ENCODE measurements around the gene GRPEL2.

Gene GRPEL2

GRCh38 chr5:149374303-149374702, 29.0 kb downstream of the GRPEL2 start (continued):
- TF ChIP-seq, protein P1, sequence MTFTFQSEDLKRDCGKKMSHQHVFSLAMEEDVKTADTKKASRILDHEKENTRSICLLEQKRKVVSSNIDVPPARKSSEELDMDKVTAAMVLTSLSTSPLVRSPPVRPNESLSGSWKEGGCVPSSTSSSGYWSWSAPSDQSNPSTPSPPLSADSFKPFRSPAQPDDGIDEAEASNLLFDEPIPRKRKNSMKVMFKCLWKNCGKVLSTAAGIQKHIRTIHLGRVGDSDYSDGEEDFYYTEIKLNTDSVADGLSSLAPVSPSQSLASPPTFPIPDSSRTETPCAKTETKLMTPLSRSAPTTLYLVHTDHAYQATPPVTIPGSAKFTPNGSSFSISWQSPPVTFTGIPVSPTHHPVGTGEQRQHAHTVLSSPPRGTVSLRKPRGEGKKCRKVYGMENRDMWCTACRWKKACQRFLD (tag by site-specific recombination; IDR thresholded peaks at IDR 0.05): no peak
- no peak for TF ChIP-seq ZNF701 (tag by site-specific recombination; IDR thresholded peaks at IDR 0.05)

DNA sequence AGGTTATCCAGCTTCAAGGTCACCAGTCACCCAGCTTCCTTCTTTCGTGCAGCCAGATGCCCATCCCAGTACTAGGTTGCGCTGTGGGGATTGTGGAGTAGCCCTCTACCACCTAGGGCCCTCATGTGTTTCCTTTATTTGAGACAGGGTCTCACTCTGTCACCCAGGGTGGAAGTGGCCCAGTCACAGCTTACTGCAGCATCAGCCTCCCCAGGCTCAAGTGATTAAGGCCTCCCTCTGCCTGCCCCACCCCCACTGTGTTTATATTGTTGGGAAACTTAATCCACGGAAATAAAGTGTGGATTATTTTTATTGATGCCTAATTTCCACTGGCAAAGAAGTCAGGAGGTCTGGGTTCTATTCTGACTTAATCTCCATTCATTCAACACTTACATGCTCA, 29.5 kb downstream of the GRPEL2 start:
- CTCF ChIA-PET: interaction anchor here (1.2 to 15.5 kb wide), 5 partner anchors 7 to 79 kb away, joined by 3 to 212 read pairs (median 61); no protein-coding TSS in a partner anchor

DNA sequence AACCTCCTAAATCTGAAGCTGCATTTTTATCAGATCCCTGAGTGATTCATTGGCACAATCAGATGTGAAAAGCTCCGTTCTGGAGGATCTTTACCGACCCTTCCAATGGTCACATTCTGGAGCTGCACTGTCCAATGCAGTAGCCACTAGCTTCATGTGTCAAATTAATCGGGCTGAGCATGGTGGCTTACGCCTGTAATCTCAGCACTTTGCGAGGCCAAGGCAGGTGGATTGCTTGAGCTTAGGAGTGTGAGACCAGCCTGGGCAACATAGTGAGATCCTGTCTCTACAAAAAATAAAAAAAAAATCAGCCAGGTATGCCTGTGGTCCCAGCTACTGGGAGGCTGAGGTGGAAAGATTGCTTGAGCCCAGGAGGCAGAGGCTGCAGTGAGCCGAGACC, 30.1 kb downstream of the GRPEL2 start:
- CTCF ChIA-PET: interaction anchor here (0.7 to 15.5 kb wide), 6 partner anchors 8 to 191 kb away, joined by 3 to 212 read pairs (median 12); no protein-coding TSS in a partner anchor
- Histone ChIP-seq H3K4me3 (ENCODE audit: low read depth, low read length) (no peak overlapping the region), H3K4me1 (ENCODE audit: control insufficient read depth, insufficient read depth, low read length) (no peaks in the 10 kb centered on the region), H3K9me3 (ENCODE audit: control insufficient read depth, insufficient read depth, low read depth, low read length) (no peaks in the 10 kb centered on the region), H3K27ac (ENCODE audit: extremely low read depth, low read depth, low read length) (no peak overlapping the region), H3K36me3 (ENCODE audit: control insufficient read depth in 2 of 2, insufficient read depth in 1 of 2, low read length in 2 of 2) (no peaks in the 10 kb centered on the region)
- TF ChIP-seq ZNF785 (tag by site-specific recombination; IDR thresholded peaks at IDR 0.05) (no peak), ZNF121 (tag by site-specific recombination; IDR thresholded peaks at IDR 0.05) (0 out of 2 replicates have a peak, but pooled peaks have one; percentile 28)
- POLR2A ChIA-PET: no interaction called here

More for the DNA sequence above, 29.5 kb downstream of the GRPEL2 start:
- H3K9me3 ChIP-seq (ENCODE audit: control insufficient read depth, insufficient read depth, low read depth, low read length): no peaks in the 10 kb centered on the region
- no peak overlapping the region for H3K4me3 ChIP-seq (ENCODE audit: low read depth, low read length)
- POLR2A ChIA-PET: no interaction called here
- TF ChIP-seq ZNF560 (tag by site-specific recombination; IDR thresholded peaks at IDR 0.05; ENCODE audit: borderline replicate concordance) (no peak), ZNF792 (tag by site-specific recombination; IDR thresholded peaks at IDR 0.05) (no peak), ZNF624 (tag by site-specific recombination; IDR thresholded peaks at IDR 0.05) (no peak), ZNF138 (tag by site-specific recombination; IDR thresholded peaks at IDR 0.05; ENCODE audit: borderline replicate concordance) (no peak)
- TF ChIP-seq, protein P2, sequence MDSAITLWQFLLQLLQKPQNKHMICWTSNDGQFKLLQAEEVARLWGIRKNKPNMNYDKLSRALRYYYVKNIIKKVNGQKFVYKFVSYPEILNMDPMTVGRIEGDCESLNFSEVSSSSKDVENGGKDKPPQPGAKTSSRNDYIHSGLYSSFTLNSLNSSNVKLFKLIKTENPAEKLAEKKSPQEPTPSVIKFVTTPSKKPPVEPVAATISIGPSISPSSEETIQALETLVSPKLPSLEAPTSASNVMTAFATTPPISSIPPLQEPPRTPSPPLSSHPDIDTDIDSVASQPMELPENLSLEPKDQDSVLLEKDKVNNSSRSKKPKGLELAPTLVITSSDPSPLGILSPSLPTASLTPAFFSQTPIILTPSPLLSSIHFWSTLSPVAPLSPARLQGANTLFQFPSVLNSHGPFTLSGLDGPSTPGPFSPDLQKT (IDR thresholded peaks at IDR 0.05; ENCODE audit: borderline replicate concordance, low read depth, low read length): no peak
- no peak overlapping the region for H3K27ac ChIP-seq (ENCODE audit: extremely low read depth, low read depth, low read length)
- no peaks in the 10 kb centered on the region for H3K36me3 ChIP-seq (ENCODE audit: control insufficient read depth in 2 of 2, insufficient read depth in 1 of 2, low read length in 2 of 2)
- no peaks in the 10 kb centered on the region for H3K4me1 ChIP-seq (ENCODE audit: control insufficient read depth, insufficient read depth, low read length)

GRCh38 chr5:149376104-149376503, 30.8 kb downstream of the GRPEL2 start:
- Histone ChIP-seq H3K27ac (ENCODE audit: extremely low read depth, low read depth, low read length) (no peak overlapping the region), H3K4me3 (ENCODE audit: low read depth, low read length) (no peak overlapping the region), H3K9me3 (ENCODE audit: control insufficient read depth, insufficient read depth, low read depth, low read length) (no peaks in the 10 kb centered on the region), H3K4me1 (ENCODE audit: control insufficient read depth, insufficient read depth, low read length) (no peaks in the 10 kb centered on the region), H3K36me3 (ENCODE audit: control insufficient read depth in 2 of 2, insufficient read depth in 1 of 2, low read length in 2 of 2) (no peaks in the 10 kb centered on the region)
- TF ChIP-seq ZNF133 (tag by site-specific recombination; IDR thresholded peaks at IDR 0.05) (no peak), ZSCAN16 (tag by site-specific recombination; IDR thresholded peaks at IDR 0.05) (no peak)
- ChIA-PET CTCF (interaction anchor here (0.7 to 6.8 kb wide), 5 partner anchors 8 to 78 kb away, joined by 3 to 71 read pairs (median 5); no protein-coding TSS in a partner anchor), POLR2A (no interaction called here)

- ChIA-PET CTCF (interaction anchor here (0.8 to 6.8 kb wide), 3 partner anchors 8 to 31 kb away, joined by 5 to 71 read pairs (median 20); no protein-coding TSS in a partner anchor), POLR2A (no interaction called here)
- no peaks in the 10 kb centered on the region for H3K36me3 ChIP-seq (ENCODE audit: control insufficient read depth in 2 of 2, insufficient read depth in 1 of 2, low read length in 2 of 2)
- no peak overlapping the region for H3K27ac ChIP-seq (ENCODE audit: extremely low read depth, low read depth, low read length)
- H3K4me1 ChIP-seq (ENCODE audit: control insufficient read depth, insufficient read depth, low read length): no peaks in the 10 kb centered on the region
- no peak overlapping the region for H3K4me3 ChIP-seq (ENCODE audit: low read depth, low read length)
- no peaks in the 10 kb centered on the region for H3K9me3 ChIP-seq (ENCODE audit: control insufficient read depth, insufficient read depth, low read depth, low read length)
- TF ChIP-seq REST (tag by site-specific recombination; IDR thresholded peaks at IDR 0.05) (no peak), ZBTB11 (tag by site-specific recombination; conservative IDR thresholded peaks at IDR 0.05; ENCODE audit: low read depth) (no peak), ZNF132 (tag by site-specific recombination; IDR thresholded peaks at IDR 0.05; ENCODE audit: borderline replicate concordance) (no peak), PRDM1 (tag by site-specific recombination; IDR thresholded peaks at IDR 0.05) (no peak), TCF7L2 (IDR thresholded peaks at IDR 0.05; ENCODE audit: borderline replicate concordance, low read depth, low read length) (no peak)
These were observed 31.6 kb downstream of the GRPEL2 start for GRCh38 chr5:149376711-149377447.
